CD4-positive, alpha-beta T cell treated with Interleukin-2 at 100 ng/mL for 4 hours (primary cell): ENCODE results near the gene LRRTM2.

ENCODE experiments used
- DNase-seq: peaks from one replicate; pipeline ENCODE4 v3.0.0-alpha.2; 2020; ENCODE audit warnings: low spot score

Gene LRRTM2

DNA sequence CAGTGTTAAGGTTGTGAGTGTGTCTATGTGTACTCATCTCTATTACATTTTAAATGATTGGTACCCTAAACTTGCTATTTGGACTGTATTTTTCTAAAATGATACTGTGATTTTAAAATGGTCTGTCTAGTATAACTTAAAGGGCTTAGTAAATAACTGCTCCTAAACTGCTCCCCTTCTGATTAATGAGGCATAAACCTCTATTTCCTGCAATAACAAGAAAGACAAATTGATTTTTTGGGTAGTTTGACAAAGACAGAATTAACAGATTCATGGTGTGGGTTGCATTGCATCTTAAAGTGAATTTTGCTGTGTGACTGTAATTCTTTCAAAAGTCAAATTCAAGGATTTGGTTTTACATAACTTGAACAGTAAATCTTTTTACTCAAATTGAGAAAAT is 8.1 kb upstream of the LRRTM2 start:
- no peak for DNase-seq

DNA sequence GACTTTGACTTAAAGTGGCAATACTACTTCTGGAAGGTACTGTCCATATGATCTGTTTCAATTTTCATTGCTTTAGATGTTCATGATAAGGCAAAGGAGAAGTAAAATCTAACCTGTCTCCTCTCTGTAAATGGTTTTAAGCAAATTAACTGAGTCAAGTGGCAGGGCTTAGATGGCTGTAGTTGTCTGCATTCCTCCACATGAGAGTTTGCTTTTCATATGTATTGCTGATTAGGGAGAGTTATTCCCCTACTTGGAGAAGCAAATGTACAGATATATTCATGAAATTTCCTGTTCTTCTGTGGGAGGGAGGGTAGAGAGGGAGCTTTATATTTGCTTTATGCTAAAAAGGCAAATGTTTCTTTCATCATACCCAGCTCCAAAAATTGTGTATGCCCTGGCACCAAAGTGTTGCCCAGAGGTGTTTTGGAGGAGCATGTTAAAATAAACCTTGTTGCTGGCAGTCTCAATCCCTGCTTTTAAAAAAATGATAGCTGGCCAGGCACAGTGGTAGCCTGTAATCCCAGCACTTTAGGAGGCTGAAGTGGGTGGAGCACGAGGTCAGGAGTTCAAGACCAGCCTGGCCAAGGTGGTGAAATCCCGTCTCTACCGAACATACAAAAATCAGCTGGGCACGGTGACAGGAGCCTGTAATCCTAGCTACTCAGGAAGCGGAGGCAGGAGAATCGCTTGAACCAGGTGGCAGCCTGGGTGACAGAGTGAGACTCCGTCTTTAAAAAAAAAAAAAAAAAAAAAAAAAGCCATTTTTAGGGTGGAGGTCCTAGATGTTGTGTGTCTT is 3.5 kb upstream of the LRRTM2 start:
- no peak for DNase-seq

DNA sequence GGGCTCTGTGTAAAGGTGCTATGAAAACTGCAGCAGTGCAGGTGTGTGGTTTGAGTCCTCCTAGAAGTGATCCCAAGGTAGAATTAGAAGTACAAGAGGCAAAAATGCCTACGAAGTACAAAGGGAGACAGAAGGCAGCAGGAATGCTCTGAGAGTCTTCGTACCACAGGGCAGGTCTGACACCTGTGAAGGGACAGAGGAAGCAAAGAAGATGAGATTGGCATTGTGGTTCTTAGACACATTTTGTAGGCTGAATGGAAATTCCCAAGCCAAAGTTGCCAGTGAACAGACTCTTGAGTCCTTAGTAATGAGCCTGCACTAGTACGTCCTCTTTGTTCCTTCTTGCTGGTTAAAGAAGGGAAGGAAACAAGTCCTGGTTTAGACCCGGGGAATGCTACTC is 1.7 kb upstream of the LRRTM2 start:
- no peak for DNase-seq

DNA sequence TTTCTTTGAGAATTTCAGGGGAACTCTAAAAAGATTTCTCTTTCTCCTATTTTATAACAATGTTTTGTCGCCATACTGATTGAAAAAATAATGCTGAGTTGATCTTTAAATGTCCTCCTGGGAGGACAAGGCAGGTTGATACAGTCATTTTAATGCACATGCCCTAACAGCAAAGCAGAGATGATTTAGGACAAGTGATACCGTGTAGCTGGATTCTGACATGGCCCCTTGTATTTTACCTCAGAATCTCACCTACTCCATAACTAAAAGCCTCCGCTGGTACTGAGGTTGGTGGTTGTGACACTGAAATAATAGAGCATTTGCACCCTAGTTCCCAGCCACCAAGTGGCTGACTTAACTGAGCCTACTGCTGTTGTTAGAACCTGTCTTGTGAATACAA is 811 bp upstream of the LRRTM2 start:
- DNase-seq: no peak

DNA sequence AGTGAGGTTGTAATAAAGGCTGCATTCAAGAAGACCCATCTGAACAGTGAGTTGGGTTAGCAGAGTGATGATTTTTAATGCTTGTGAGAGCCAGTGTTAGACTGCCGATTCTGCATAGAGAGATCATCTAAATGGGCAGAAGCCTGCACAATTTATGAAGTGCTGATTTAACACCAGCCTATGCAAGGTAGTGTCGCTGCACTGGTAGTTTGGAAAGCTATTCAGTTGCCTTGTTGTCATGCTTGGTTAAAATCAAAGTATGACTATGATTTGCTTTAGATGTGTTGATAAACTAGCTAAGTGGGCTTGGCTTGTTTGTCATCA is 379 bp upstream of the LRRTM2 start:
- DNase-seq: no peak

DNA sequence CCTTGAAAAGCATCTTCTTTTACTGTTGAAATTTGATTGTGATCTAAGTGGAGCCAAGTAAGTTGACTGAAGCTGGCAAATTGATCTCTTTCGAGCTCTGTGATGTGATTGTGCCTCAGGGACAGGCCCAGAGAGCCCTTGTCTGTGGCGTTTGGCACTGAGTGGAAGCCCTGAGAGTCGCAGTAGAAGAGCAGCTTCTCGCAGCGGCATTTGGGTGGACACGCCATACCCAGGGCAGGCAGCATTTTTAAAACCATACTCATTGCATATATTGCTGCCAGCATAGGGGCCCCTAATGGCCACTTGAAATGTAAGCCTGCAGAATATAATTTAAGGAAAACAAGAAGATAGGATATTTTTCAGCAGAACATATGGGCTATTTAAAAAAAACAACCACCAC is 894 bp downstream of the LRRTM2 start:
- DNase-seq: no peak

DNA sequence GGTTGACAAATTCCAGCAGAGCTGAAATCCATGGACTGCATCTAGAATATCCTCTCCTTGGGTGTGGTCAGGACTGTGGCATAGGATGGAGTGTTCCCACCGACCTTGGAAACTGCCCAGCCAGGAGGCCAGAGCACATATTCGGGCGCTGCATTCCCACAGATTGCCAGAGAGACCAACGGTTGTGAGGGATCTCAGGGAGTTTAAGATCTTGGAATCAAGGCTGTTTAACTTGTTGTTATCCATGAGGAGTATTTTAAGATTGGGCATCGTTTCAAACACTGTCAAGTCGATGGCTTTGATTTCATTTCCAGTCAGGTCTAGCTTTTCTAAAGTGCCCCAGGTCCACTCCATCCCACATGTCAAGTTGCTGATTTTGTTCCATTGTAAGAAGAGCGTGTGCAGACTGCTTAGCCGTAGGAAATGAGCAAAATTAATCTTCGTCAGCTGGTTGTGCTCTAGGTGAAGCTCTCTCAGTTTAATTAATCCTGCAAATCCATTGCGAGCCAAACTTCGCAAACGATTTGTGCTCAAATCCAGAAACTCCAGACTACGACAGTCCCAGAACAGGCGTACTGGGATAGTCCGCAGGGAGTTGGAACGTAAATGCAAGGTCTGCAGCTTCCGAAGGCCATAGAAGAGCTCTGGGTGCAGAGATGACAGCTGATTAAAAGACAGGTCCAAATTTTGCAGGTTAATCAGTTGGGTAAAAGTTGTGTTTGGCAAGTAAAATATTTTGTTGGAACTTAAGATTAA is 1.5 kb downstream of the LRRTM2 start:
- no peak for DNase-seq

DNA sequence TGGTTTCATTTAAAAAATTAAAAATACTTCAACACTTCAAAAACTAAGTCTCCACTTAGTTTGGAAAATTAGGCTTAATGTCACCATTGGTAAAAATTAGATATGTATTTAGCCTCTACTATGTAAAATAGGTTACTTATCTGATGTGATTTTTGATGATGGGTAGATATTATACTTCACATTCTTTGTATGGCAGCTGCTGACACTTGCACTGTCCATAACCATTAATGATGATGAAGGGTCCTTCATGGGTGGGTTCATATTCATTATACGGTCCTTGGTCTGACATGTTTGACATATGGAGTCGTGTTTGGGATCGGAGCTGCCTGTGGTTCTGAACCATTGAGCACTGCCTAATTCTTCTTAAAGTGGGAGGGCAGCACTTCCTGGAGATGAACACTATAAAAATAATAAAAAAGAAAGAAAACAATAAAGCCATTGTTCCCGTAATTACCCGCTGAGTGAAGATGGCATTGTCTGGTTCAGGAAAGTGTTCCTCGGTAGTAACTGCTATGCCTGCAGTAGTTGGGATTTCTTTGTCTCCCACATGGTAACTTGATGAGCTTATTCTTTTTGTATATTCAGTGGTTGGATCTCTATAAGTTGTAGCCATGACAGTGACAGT is 2.2 kb downstream of the LRRTM2 start:
- no peak for DNase-seq

DNA sequence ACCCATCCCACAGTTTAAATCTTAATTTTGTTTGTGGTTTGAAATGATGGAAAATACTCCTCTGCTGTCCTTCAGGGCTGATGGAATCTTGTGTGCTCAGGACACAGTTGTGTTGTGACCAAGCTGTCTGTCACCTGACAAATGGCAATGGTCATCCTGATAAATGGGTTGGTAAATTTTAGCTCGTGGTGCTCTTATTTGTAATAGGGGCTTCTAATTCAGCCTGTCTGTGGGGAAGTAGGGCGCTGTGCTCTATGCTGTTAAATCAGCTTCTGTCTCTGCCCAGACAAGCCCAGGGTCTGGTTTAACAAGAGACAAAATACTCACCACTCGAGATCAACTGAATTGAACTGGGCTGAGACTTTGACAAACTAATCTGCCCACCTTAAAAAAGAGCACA is 4.5 kb downstream of the LRRTM2 start:
- DNase-seq: no peak

DNA sequence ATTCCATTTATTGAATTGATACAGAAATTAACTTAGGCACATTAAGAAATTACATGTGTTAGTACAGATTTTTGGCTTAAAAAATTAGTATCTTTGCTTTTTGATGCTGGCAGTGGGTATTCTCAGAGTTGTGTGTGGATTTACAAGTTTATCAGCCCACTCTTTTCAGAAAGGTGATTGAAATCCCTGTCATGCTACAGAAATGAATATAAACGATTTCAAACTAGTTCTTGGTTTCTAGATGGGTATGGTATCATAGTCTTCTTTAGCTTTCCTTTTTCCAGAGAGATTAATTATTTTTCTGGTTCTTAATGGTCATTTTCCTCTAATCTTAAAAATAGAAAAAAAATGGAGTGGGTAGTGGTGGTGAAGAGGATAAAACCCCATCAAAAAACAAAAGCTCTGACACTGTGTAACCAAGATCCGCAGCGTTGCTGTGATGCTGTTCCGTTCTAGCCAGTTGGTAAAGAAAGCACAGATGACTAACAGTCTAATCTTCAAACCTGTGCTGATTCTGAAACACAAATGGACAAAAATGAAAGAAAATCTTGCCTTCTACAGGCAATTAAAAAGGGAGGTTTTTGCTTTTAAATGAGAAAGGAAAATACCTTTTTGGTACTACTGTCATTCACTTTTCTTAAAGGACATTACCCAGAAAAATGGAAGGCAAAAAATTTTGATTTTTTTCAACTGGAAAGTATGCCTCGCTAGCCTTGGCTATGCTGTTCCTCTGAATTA is 5.2 kb downstream of the LRRTM2 start:
- DNase-seq: no peak

DNA sequence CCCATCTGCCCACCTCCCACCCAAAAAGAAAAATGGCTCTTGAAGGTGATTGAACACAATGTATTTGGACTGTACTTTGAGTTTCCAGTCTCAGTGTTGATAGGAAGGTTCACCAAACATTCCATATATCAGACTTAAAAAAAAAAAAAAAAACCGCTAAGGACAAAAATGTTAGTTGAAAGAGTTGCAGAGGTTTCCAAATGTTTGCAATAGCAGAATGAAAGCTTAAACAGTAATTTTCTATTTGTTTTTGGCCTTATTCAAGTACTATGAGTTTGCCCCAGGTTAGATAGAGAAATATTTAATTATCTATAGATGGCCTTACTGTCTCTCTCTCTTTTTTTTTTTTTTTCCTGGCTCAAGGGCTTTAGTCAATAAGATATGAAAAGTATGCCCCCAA is 6.1 kb downstream of the LRRTM2 start:
- no peak for DNase-seq

DNA sequence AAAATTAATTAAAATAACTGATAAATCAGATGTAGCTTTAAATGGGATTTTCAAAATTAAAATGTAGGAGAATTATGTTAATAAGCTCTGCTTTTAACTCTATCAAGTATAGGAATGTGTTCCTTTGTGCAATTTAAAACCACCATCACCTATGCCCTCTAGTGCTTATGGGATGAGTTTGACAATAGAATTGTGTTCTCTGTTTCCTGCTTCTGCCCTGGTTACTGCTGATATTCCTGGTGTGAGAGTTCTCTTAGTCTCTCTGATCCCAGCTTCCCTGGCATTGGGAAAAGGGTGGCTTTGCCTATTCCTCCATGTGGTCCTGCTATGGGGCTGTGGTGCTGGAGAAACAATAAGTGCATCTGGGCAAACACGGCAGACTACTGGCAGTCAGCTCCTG is 8.1 kb downstream of the LRRTM2 start:
- no peak for DNase-seq

DNA sequence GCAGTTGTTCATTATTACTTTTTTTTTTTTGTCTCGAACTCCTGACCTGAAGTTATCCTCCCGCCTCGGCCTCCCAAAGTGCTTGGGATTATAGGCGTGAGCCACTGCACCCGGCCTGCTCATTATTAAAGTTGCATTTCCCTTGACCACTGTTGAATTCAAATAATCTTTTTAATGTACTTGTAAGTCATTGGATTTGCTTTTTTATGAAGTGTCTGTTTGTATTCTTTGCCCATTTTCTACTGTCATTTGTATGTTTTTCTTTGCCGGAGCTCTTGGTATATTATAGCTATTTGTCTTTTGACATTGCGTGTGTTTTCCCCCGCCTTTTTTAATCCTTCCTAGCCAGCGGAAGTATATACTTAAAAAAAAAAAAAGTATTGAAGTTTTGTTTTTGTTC is 22.0 kb downstream of the LRRTM2 start:
- DNase-seq: no peak

DNA sequence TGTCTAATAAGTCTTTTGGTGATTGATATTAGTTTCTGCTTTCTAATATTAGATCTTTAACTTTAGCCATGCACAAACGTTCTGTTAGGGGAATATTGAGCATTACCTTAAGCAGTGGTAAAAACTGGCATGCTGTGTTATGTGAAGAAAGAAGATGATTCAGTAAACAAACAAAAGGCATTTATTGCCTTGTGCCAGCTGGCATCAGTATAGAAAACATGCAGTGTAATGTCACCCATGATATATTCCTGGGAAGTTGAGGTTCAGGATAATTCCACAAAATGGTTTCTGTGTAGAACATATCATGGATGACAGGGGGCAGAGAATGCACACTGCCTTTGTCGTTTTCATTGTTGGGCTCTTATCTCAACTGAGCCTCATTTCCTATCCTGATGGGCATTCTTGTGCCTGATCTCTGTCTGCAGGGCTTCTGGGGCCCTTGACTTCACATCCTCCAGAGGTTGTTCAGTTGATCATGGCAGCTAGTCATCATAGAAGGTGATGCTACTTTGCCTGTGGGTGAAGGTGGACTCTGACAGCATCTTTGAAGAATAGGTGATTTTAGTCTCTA is 24.2 kb downstream of the LRRTM2 start:
- no peak for DNase-seq

DNA sequence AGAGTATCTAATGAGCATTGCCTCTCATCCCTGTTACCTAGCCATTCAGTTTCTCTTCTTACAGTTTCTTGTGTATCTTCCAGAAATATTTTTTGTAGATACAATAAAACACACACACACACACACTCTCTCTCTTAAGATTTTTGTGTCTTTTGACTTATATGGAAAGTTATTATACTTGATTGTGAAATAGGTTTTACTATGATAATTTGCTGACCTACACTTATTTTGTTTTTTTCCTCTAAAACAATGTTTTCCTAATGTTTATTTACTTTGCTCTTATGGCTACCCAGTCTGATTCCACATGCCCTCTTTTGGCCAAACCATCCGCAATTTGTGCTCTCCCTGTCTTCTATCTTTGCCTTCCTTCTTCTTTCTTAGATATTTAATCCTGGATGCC is 25.3 kb downstream of the LRRTM2 start:
- DNase-seq: no peak

DNA sequence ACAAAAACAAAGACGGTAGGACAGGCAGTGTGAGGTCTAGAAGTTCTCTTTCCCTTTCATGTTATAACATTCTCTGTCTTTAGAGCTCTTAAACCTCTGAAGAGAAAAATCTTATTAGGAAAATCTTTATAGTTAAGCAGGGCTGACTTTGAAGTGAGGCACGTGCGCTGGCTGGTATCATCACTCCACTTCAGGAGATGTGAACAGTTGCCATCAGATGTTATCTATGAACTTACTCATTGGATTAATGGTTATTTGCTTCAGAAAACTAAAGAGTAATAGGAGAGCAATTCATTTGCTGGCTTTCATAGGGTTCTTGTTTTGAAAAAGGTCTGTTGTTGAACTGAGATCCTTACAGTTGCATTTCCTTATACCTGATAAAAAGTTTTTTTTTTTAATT is 25.7 kb downstream of the LRRTM2 start:
- DNase-seq: no peak

DNA sequence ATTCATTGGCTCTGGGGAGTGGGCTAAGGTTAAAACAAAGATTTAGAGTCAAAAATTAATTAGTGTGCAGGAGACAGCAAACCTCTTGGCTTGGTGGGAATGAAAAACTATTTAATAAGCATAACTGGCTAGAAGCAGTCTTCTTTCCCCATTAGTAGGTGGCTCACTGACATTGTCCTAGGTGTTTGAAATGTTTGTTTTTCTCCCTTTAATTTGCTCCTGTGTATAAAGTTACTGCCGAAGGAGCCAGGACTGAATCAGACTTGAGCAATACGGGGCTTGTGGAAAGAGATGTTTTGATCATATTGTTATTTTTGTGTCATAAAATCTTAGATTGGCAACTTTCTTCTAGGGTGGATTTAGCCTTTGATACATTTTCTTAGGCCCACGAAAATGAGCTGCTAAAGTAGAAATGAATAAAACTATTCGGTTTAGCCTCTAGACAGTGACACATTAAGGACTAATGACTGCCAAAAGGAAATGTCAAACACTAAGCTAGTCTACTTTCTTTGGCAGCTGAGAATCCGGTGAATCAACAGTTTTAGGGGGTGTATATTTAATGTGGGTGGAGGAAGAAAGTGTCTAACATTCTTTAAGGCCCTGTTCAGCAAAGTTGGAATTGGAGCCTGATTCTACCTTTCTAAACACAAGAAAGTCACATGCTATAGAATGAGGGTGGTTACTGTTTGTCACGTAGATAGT is 30.2 kb downstream of the LRRTM2 start:
- no peak for DNase-seq

DNA sequence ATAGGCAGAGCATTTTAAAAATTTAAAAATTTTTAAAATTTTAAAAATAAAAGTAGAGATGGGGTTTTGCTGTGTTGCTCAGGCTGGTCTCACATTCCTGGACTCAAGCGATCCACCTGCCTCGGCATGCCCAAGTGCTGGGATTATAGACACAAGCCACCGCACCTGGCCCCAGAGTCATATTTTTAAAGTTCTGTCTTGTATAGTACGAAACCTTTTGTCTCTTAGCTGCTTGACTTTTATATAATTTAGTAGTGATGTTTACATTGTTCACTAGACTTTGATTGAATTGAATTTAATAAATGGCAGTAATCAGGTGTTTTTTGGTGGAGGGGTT is 31.0 kb downstream of the LRRTM2 start:
- no peak for DNase-seq

DNA sequence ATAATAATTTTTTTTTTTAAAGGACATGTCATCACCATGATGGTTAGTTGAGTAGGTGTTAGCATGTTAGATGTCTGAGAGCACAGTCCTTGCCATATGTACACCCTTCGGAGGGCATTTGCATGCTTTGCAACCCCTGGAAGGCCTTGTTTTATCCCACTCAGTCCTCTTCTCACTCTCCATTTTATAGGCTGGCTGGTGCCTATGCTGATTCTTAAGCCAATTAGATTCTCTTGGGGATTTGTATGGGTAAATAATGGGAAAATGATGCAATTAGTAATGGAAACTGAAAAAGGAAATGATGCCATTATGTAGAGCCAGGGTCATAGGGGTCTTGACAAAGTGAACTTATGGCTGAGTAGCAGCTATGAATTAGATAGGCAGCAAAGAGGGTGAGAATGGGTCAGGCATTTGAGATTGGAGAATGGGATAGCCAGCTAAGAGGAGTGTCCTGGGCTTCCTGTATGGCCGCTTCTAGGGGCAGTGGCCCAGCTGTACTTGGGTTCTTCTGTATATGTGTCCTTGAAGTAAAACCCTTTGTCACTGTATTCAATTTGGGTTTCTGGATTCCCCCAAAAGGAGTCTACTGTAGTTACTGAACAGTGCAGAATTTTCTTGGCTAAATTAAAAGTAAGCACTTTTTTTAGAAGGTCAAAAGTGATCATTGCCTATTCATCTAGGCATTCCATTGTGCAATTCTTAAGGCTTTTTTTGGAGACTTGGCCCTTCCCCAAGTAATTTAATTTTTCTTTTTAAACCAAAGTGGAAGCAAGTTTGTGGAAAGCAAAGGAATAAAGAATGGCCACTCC is 31.6 kb downstream of the LRRTM2 start:
- DNase-seq: no peak

DNA sequence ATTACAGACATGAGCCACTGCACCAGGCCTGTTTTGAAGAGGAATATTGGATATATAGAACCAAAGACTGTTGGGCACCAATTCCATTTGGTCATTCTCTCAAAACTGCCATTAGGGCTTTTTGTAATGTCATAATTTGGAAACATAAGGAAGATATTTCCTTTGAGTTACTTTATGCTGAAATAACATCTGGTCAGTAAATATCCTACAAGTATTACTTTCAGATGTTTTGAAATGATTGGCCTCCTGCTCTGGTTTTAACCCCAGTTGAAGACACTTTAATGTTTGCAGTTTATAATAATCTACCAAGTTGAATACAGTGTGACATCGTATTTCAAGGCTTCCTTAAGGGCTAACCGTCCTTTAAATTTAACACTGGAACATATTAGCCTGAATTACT is 33.6 kb downstream of the LRRTM2 start:
- no peak for DNase-seq

DNA sequence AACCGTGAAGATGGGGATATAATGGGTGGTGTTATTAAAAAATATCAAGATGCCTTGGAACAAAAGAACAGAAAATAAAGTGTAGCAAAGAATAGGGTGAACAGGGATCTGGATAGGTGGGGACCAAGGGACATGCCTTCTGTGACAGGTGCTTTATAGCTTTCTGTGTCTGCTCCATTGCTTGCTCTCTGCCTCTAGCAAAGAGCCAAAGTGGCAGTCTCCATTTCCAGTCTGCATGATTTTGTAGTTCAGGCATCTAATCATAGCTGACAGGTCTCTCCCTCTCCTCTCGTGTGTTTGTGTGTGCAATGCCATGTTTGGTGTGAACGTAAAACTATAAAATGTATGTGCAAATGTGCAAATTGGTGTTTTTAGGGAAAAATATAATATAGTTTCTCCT is 35.0 kb downstream of the LRRTM2 start:
- no peak for DNase-seq
